Smooth muscle cell (in vitro differentiated cells): Measurements from ENCODE around the gene AHCTF1. TPM values are rescaled to one million over a fixed set of nuclear protein-coding genes. Genes with fewer than 3 reads are reported as not detected.
"Not testable (repeated sequence)": the region's sequence is repeated elsewhere in the genome, so short reads cannot be mapped to it uniquely, and the experiment has no call there.

Source experiments
- DNase-seq: peaks from one replicate; lab custom pipeline; 2025; ENCODE audit not compliant: unreplicated experiment; lab: John Stamatoyannopoulos, UW
- H2AFZ ChIP-seq: fragments of 200-600 bp; sonication (generic); 2 replicates; pipeline ENCODE4 v1.6.0; 2016; ENCODE audit warnings: antibody characterized with exemption, low read depth, mild to moderate bottlenecking
- H3F3A ChIP-seq: fragments of 200-600 bp; sonication (generic); 2 replicates; pipeline ENCODE4 v1.6.0; 2017; ENCODE audit warnings: antibody characterized with exemption, low read depth
- H3K27ac ChIP-seq: fragments of 200-600 bp; sonication (generic); 2 replicates; pipeline ENCODE4 v1.5.1; 2016; ENCODE audit warnings: low read depth, mild to moderate bottlenecking
- H3K27me3 ChIP-seq: fragments of 200-600 bp; sonication (generic); 2 replicates; pipeline ENCODE4 v1.6.1; 2016; ENCODE audit warnings: low read depth, mild to moderate bottlenecking
- H3K36me3 ChIP-seq: fragments of 200-600 bp; sonication (generic); 2 replicates; pipeline ENCODE4 v1.5.1; 2016; ENCODE audit warnings: low read depth
- H3K4me1 ChIP-seq: fragments of 200-600 bp; sonication (generic); 2 replicates; pipeline ENCODE4 v1.5.1; 2016; ENCODE audit warnings: low read depth
- H3K4me2 ChIP-seq: fragments of 200-600 bp; sonication (generic); 2 replicates; pipeline ENCODE4 v1.6.0; 2016; ENCODE audit warnings: mild to moderate bottlenecking
- H3K4me3 ChIP-seq: fragments of 200-600 bp; sonication (generic); 2 replicates; pipeline ENCODE4 v1.5.1; 2016; ENCODE audit warnings: mild to moderate bottlenecking
- H3K79me2 ChIP-seq: fragments of 200-600 bp; sonication (generic); 2 replicates; pipeline ENCODE4 v1.6.0; 2016; ENCODE audit warnings: low read depth, mild to moderate bottlenecking
- H3K9ac ChIP-seq: fragments of 200-600 bp; sonication (generic); 2 replicates; pipeline ENCODE4 v1.6.0; 2016; ENCODE audit warnings: low read depth
- H3K9me3 ChIP-seq: fragments of 200-600 bp; sonication (generic); replicated peaks from 2 replicates; pipeline ENCODE4 v1.5.1; 2016; ENCODE audit warnings: low read depth
- H4K20me1 ChIP-seq: fragments of 200-600 bp; sonication (generic); 2 replicates; pipeline ENCODE4 v1.6.0; 2016; ENCODE audit warnings: low read depth
- CTCF ChIP-seq: fragments of 200-600 bp; sonication (generic); IDR thresholded peaks from 2 replicates; pipeline ENCODE4 v1.5.1; 2017; ENCODE audit warnings: borderline replicate concordance, mild to moderate bottlenecking, antibody characterized with exemption; ENCODE audit not compliant: insufficient read depth, poor library complexity, severe bottlenecking
- WGBS: methylation state at CpG from one replicate; pipeline ENCODE4 v1.1.7; 2016; ENCODE audit warnings: low lambda C conversion rate; 5-methylcytosine and 5-hydroxymethylcytosine counted together
- polyA plus RNA-seq: library from polyadenylated mRNA; unstranded; fragments of >200 nt; fragmentation: Nextera tagmentation; extraction: Ambion mirVana; gene quantifications from 2 replicates; pipeline ENCODE4 v1.2.1, GENCODE V29; 2016
- total RNA-seq: library from RNA; depleted of rRNA; stranded (reverse); fragments of >200 nt; gene quantifications from 2 replicates; pipeline ENCODE4 v1.2.3, GENCODE V29; 2014

The AHCTF1 gene
- total and polyA plus RNA-seq, 2 experiments from 2014 or later, result 7.2 to 34.0 TPM

GRCh38 chr1:246865921-246866320 is 65.8 kb downstream of the AHCTF1 start:
- Histone ChIP-seq H3K4me3 (no peak overlapping the region), H3K79me2 (peaks cover 11% of the 10 kb centered on the region), H4K20me1 (no peaks in the 10 kb centered on the region), H3K4me1 (no peaks in the 10 kb centered on the region), H3K36me3 (peaks cover 30% of the 10 kb centered on the region), H3K9me3 (no peaks in the 10 kb centered on the region), H3F3A (no peaks in the 10 kb centered on the region), H3K4me2 (no peak overlapping the region), H3K27me3 (no peaks in the 10 kb centered on the region), H3K27ac (no peak overlapping the region), H3K9ac (no peak overlapping the region), H2AFZ (no peak overlapping the region)
- no peak for TF ChIP-seq CTCF
- 97% methylated on average over 2 of the region's 2 CpGs for WGBS
- no peak for DNase-seq

- not testable (repeated sequence) for H3K9me3 ChIP-seq, DNase-seq, H3K27me3 ChIP-seq, H3K4me1 ChIP-seq, H2AFZ ChIP-seq, H3K4me2 ChIP-seq, H3K79me2 ChIP-seq, H4K20me1 ChIP-seq, H3K27ac ChIP-seq, H3K4me3 ChIP-seq, H3F3A ChIP-seq, H3K9ac ChIP-seq
- 98% methylated on average over 9 of the region's 9 CpGs for WGBS
- peaks cover 31% of the 10 kb centered on the region for H3K36me3 ChIP-seq
Observed at GRCh38 chr1:246863791-246864190, 68.0 kb downstream of the AHCTF1 start.

GRCh38 chr1:246860401-246860800 is 71.3 kb downstream of the AHCTF1 start:
- Histone ChIP-seq H3K79me2 (peaks cover 5% of the 10 kb centered on the region), H3K27me3 (no peaks in the 10 kb centered on the region), H3F3A (no peaks in the 10 kb centered on the region), H3K9me3 (no peaks in the 10 kb centered on the region), H3K27ac (no peak overlapping the region), H3K4me3 (no peak overlapping the region), H4K20me1 (no peaks in the 10 kb centered on the region), H3K4me2 (no peak overlapping the region), H3K4me1 (no peaks in the 10 kb centered on the region), H2AFZ (no peak overlapping the region), H3K9ac (no peak overlapping the region), H3K36me3 (peaks cover 40% of the 10 kb centered on the region)
- DNase-seq, result no peak
- no peak for TF ChIP-seq CTCF
- WGBS, result 92% methylated on average over 4 of the region's 4 CpGs

GRCh38 chr1:246856371-246856770 is 75.4 kb downstream of the AHCTF1 start:
- Histone ChIP-seq H3K27me3 (no peaks in the 10 kb centered on the region), H3K36me3 (peaks cover 56% of the 10 kb centered on the region), H3K9ac (no peak overlapping the region), H2AFZ (no peak overlapping the region), H3K4me3 (no peak overlapping the region), H3K4me2 (no peak overlapping the region), H3F3A (no peaks in the 10 kb centered on the region), H3K79me2 (peaks cover 1% of the 10 kb centered on the region), H3K4me1 (no peaks in the 10 kb centered on the region), H4K20me1 (no peaks in the 10 kb centered on the region), H3K9me3 (no peaks in the 10 kb centered on the region), H3K27ac (no peak overlapping the region)
- WGBS, result 93% methylated on average over 1 of the region's 1 CpG
- no peak for DNase-seq
- no peak for TF ChIP-seq CTCF

GRCh38 chr1:246850640-246851039 is 81.1 kb downstream of the AHCTF1 start:
- H3F3A ChIP-seq, H3K4me3 ChIP-seq, H3K4me1 ChIP-seq, H3K9ac ChIP-seq, H2AFZ ChIP-seq, H3K9me3 ChIP-seq, DNase-seq, H3K4me2 ChIP-seq, H3K79me2 ChIP-seq, H4K20me1 ChIP-seq, H3K27ac ChIP-seq, H3K27me3 ChIP-seq: not testable (repeated sequence)
- peaks cover 49% of the 10 kb centered on the region for H3K36me3 ChIP-seq
- WGBS, result 95% methylated on average over 5 of the region's 5 CpGs
